A172 (cell line): ENCODE data around the gene GINM1. TPM values are rescaled to one million over a fixed set of nuclear protein-coding genes. Genes with fewer than 3 reads are reported as not detected.

Experiments used
- DNase-seq: peaks from one replicate; pipeline ENCODE4 v3.0.0-alpha.2; 2015; ENCODE audit warnings: low spot score
- total RNA-seq: library from RNA; depleted of rRNA; stranded (reverse); fragments of >200 nt; shearing (Covaris generic); gene quantifications from 2 replicates; pipeline ENCODE4 v1.2.3, GENCODE V29; 2014; rRNA removed

Gene GINM1
- total RNA-seq = 61.0 and 66.3 TPM in 2 replicates

GRCh38 chr6:149565527-149566409 is at the start of gene GINM1:
GINM1 (plus strand) TSS chr6:149566375; CDS start chr6:149566415, 40 bp downstream.
- DNase-seq = peak; percentile 80

- DNase-seq = no peak
These were observed 36.5 kb upstream of the GINM1 start for GRCh38 chr6:149529650-149530049.

- DNase-seq = no peak
These were observed 31.4 kb upstream of the GINM1 start for GRCh38 chr6:149534742-149535141.

- no peak for DNase-seq
These were observed 25.0 kb upstream of the GINM1 start for GRCh38 chr6:149541139-149541538.

- no peak for DNase-seq
These were observed 21.4 kb upstream of the GINM1 start for GRCh38 chr6:149544646-149545257.

- peak; percentile 29 for DNase-seq
These were observed 20.9 kb upstream of the GINM1 start for GRCh38 chr6:149545258-149545753.

GRCh38 chr6:149545754-149546471 is 20.3 kb upstream of the GINM1 start, which contains the start of gene PPIL4:
PPIL4 (minus strand) TSS chr6:149546043; CDS start chr6:149546005, 38 bp downstream.
- DNase-seq = peak; percentile 84

GRCh38 chr6:149551920-149552319 is 14.3 kb upstream of the GINM1 start:
- no peak for DNase-seq

GRCh38 chr6:149558029-149558428 is 8.1 kb upstream of the GINM1 start:
- no peak for DNase-seq

GRCh38 chr6:149559389-149559788 is 6.8 kb upstream of the GINM1 start:
- DNase-seq = no peak

- no peak for DNase-seq
These were observed 5.4 kb upstream of the GINM1 start for GRCh38 chr6:149560736-149561135.

- peak; percentile 53 for DNase-seq
These were observed 2.8 kb upstream of the GINM1 start for GRCh38 chr6:149563203-149563927.

GRCh38 chr6:149563928-149564325 is 2.2 kb upstream of the GINM1 start:
- no peak for DNase-seq

GRCh38 chr6:149566410-149567193 is 427 bp downstream of the GINM1 start:
- no peak for DNase-seq

- no peak for DNase-seq
These were observed 1.0 kb downstream of the GINM1 start for GRCh38 chr6:149567194-149567586.

GRCh38 chr6:149567945-149568585 is 1.9 kb downstream of the GINM1 start:
- DNase-seq = no peak

GRCh38 chr6:149580880-149581279 is 14.7 kb downstream of the GINM1 start:
- DNase-seq = no peak

- DNase-seq = no peak
These were observed 15.2 kb downstream of the GINM1 start for GRCh38 chr6:149581349-149581748.

- DNase-seq = no peak
These were observed 20.0 kb downstream of the GINM1 start for GRCh38 chr6:149586149-149586548.

- DNase-seq = no peak
These were observed 26.8 kb downstream of the GINM1 start for GRCh38 chr6:149592983-149593382.
